HG02870 (cell line): Measurements from ENCODE around the gene CREBBP.

Experiments used
- ATAC-seq: cut with Tn5 transposase; IDR thresholded peaks from one replicate; pipeline ENCODE4 v1.9.1; 2021; ENCODE audit warnings: mild to moderate bottlenecking, moderate library complexity; ENCODE audit not compliant: unreplicated experiment

CREBBP gene

GRCh38 chr16:3825103-3825502 lies 55.4 kb downstream of the CREBBP start:
- ATAC-seq = no peak

- no peak for ATAC-seq
These were observed 56.3 kb downstream of the CREBBP start for GRCh38 chr16:3824121-3824795.

DNA sequence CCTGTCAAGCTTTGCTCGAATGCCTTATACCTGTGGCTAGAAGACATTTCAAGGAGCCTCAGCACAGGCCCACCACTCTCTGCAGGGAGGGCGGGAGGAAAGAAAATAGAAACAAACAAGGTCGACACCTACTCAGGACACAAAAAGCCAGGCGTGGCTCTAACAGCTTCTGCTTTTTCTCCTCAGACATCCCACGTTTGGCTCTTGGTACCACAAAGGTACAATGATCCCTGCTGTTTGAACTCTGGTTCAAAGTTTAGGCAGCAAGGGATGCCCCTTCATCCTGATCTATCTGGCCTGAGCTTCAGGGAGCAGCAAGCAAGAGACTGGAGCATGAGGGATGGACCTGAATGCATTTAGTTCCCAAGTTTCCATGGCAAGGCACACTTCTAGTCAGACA lies 57.1 kb downstream of the CREBBP start:
- ATAC-seq = no peak

DNA sequence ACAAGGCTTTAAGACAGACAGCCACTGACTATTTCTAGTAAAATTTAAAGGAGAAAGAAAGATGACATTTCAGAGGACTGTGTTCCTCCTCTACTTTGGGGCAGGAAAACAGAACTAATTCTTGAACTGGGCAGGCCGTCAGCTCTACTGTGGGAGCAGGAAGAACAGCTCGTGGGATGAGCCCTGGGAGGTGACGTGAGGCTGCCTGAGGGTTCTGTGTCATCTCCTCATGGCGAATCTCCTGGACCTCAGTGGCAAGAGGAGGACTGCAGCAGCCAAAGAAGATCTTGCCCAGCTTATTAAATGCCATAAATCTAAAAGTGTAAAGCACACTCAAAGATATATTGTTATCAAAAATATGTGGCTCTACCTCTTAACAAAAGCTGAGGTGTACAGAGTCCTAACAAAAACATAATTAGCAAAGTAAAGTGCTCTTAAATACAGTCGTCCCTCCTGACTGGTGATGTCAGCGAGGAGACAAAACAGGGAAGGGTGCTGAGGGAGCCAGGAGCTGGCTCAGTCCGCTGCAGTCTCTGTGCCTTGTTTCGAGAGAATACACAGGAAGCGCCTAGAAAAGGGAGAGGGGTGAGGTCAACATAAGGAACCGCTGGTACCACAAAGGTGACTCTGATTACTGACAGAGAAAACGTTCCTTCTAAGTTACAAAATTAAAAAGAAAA lies 58.0 kb downstream of the CREBBP start:
- ATAC-seq = no peak

- ATAC-seq = no peak
These were observed 59.3 kb downstream of the CREBBP start for GRCh38 chr16:3821184-3821583.

DNA sequence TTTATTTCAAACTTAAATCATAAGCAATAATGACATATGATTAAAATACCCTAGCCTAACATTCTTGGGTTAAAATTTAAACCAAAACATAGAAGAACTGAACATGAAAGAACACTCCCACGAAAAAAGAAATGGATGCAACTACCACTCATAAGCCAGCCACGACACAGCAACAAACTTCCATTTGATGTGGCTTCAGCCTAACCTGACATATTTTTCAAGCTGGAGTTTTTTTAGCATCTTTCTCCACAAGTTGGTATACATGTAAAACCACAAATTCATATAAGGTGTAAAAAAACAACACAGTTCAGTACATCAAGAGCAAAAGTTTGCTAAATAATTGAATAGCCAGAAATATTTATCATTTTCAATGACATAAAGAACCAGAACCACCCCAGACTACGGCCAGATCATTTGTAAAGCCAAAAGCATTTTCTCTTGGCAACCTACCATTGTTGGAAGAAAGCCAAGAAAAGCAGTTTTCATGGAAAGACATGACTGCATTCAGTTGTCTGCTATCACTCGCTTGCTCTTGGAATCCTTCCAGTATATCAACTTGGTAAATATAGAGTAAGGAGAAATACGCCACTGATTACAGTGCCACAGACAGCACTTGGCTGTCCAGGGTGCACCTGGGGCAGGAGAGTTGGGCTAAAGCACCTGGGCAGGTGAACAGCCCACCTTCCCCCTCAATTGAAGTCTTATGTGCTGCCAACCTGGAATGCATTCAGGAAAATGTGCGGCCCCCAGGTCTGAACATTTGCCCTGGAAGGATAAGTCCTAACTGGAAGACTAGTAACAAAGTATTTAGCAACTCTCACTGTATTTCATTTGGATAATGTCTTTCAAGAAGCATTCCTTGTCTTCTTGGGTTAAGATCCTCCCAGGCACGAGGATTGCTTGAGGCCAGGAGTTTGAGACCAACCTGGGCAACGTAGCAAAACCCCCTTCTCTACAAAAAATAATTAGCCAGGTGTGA lies 60.5 kb downstream of the CREBBP start:
- no peak for ATAC-seq

DNA sequence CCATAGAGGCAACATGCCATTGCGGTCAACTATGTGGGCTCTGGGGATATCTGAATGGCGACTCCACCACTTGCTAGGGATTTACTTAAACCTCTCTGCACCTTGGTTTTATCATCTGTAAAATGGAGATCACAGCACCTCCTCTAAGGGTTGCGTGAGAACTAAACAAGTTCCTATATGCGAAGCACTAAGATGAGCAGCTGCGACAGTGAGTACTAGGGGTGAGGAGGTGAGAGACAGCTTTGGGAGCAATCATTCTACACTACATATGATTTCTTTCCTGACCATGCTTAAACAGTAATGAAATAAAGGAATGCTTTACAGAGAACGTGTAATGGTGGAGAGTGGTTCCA lies 61.4 kb downstream of the CREBBP start:
- no peak for ATAC-seq

GRCh38 chr16:3816326-3816725 lies 64.2 kb downstream of the CREBBP start:
- ATAC-seq = no peak

- no peak for ATAC-seq
These were observed 65.8 kb downstream of the CREBBP start for GRCh38 chr16:3814755-3815154.

DNA sequence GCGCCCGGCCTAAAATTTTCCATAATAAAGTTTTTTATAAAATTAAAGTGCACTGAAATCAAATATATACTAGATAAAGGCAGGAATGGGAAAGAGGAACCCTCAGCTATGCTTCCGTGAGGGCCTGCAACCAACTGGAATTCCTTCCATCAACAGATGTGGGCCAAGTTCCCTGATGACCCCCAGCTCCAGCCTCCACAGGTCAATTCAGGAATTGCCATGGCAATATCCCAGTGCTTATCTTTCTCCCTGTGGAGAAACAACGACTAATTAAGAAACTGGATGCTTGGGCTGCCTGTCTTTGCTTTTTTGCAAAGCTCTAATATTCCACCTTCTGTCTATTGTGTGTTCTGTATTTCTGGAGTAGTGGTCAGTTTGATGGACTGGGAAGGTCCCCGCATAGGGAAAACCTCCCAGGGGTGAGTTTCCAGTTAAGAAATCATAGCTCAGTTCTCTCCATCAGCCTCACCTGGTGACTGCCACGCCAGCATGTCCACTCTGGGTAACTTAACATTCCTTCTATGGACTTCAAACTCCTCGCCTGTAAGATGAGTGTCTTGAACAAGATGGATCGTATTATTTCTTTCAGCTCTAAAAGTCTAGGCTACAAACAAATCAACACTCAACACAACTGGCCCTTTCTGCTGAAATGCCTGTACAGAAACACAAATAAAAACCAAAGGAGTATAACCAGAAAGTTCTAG lies 67.9 kb downstream of the CREBBP start:
- no peak for ATAC-seq

GRCh38 chr16:3810818-3811217 lies 69.7 kb downstream of the CREBBP start:
- no peak for ATAC-seq

DNA sequence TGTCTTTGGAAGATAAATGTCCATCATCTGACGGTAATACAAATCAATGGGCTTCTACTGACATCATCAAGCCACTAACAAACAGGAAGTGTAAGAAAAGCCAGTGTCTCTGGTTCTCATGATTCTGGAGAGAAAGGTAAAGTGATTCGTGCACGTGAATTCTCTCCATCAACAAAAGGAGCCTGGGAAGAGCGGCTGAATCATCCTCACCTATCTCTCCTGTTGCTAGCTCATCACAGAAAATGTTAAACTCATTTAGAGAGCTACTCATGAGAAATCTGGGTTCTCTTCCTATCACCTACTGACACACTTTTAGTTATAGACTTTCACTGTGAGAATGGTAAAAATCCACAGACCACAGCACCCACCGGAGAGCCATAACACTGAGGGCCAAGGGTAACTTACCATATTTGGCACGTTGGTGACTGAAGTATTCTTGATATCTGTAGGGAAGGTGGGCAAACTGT lies 70.3 kb downstream of the CREBBP start:
- ATAC-seq = peak; percentile 45

- ATAC-seq = no peak
These were observed 72.0 kb downstream of the CREBBP start for GRCh38 chr16:3808308-3809063.

- no peak for ATAC-seq
These were observed 72.9 kb downstream of the CREBBP start for GRCh38 chr16:3807425-3808123.

DNA sequence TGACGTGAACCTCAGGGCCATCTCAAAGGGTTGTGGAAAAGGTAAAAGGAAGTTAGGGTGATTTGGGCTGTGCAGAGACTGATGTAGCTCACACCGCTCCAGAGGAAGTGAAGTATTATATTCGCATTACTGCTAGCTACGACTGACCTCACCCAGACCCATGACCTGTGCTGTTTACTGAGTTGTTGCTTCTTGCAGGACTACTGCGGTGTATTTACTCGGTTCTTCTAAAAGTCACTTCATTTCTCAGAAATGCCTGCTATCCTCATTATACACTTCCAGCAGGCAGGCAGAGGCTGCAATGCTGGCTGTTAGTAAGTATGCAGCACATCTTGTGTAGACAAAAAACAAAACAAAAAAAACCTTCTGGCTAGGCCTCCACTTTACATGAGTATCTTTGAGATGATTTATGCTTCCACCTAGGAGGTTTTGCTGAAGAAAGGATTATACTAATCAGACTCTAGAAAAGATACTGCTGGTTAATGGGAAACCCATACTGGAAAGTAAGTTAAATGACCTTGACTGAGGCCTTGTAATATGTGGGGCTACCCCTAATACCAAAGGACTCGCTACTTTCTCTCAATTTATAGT lies 76.0 kb downstream of the CREBBP start:
- no peak for ATAC-seq

GRCh38 chr16:3800477-3801270 lies 79.8 kb downstream of the CREBBP start:
- no peak for ATAC-seq

- no peak for ATAC-seq
These were observed 80.5 kb downstream of the CREBBP start for GRCh38 chr16:3800019-3800418.

DNA sequence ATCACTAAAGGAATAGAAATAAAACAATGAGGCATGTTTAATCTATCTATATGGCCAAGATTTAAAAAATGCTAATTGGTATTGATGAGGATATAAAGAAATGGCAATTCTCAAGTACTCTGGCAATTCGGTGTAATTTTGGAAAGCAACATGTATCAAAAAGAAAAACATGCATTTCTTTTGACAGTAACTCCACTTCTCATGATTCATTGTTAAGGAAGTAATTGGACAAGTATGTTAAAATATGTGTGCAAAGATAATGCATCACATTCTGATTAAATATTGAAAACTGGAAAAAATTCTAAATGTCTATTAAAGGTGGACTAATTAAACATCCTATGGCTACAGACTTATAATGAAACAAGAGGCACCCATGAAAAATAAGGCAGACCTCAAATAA lies 81.2 kb downstream of the CREBBP start:
- ATAC-seq = no peak
